Measurements from ENCODE around the gene RXFP4.
"Not testable (repeated sequence)": the region's sequence is repeated elsewhere in the genome, so short reads cannot be mapped to it uniquely, and the experiment has no call there.

The RXFP4 gene

GRCh38 chr1:155976913-155977689 is 35.7 kb downstream of the RXFP4 start:
- no peak for DNase-seq (ENCODE audit: low read depth in 1 of 2, low spot score in 1 of 2)

GRCh38 chr1:155977690-155978324 is 36.4 kb downstream of the RXFP4 start:
- peak; percentile 40 to 55 for DNase-seq (ENCODE audit: low read depth in 1 of 2, low spot score in 1 of 2)

- peak; percentile 59 to 69 for DNase-seq (ENCODE audit: low read depth in 1 of 2, low spot score in 1 of 2)
Measured at GRCh38 chr1:155978325-155978972, 37.0 kb downstream of the RXFP4 start, which contains the start of gene ARHGEF2. Gene ARHGEF2 (minus strand): TSS chr1:155978547. CDS start chr1:155978427, 120 bp downstream.

- DNase-seq (ENCODE audit: low read depth in 1 of 2, low spot score in 1 of 2), result no peak
Measured at GRCh38 chr1:155978973-155979429, 37.6 kb downstream of the RXFP4 start.

- no peak for DNase-seq (ENCODE audit: low read depth in 1 of 2, low spot score in 1 of 2)
Measured at GRCh38 chr1:155979597-155980343, 38.3 kb downstream of the RXFP4 start.

- no peak for DNase-seq (ENCODE audit: low read depth in 1 of 2, low spot score in 1 of 2)
Measured at GRCh38 chr1:155981266-155982088, 40.0 kb downstream of the RXFP4 start.

GRCh38 chr1:155982106-155982505 is 40.7 kb downstream of the RXFP4 start:
- no peak for DNase-seq (ENCODE audit: low read depth in 1 of 2, low spot score in 1 of 2)

GRCh38 chr1:155983191-155984024 is 42.0 kb downstream of the RXFP4 start:
- no peak for DNase-seq (ENCODE audit: low read depth in 1 of 2, low spot score in 1 of 2)

GRCh38 chr1:155984341-155984740 is 42.9 kb downstream of the RXFP4 start:
- DNase-seq (ENCODE audit: low read depth in 1 of 2, low spot score in 1 of 2), result no peak

- DNase-seq (ENCODE audit: low read depth in 1 of 2, low spot score in 1 of 2), result not testable (repeated sequence)
Measured at GRCh38 chr1:155984903-155985645, 43.6 kb downstream of the RXFP4 start.

- peak; percentile 60 to 62 for DNase-seq (ENCODE audit: low read depth in 1 of 2, low spot score in 1 of 2)
Measured at GRCh38 chr1:155989242-155990004, 48.0 kb downstream of the RXFP4 start.

GRCh38 chr1:155990005-155990739 is 48.7 kb downstream of the RXFP4 start:
- no peak for DNase-seq (ENCODE audit: low read depth in 1 of 2, low spot score in 1 of 2)

Measured in stimulated activated CD4-positive, alpha-beta T cell treated with anti-CD3 and anti-CD28 coated beads, Interleukin-15, amount 100 ng/mL, for 1 hour (primary cell).